DMS79 treated with DMSO at 0.1 percent for 48 hours (cell line): ENCODE measurements around the gene NIPAL3.
"Not testable (repeated sequence)": the region's sequence is repeated elsewhere in the genome, so short reads cannot be mapped to it uniquely, and the experiment has no call there.

ENCODE experiments used
- DNase-seq: peaks from one replicate; lab custom pipeline; 2025; lab: John Stamatoyannopoulos, UW

NIPAL3 gene

GRCh38 chr1:24490101-24490781 is 74.6 kb downstream of the NIPAL3 start:
- DNase-seq = no peak

- peak; percentile 22 for DNase-seq
Measured at GRCh38 chr1:24491577-24492360, 76.2 kb downstream of the NIPAL3 start.

- DNase-seq = not testable (repeated sequence)
Measured at GRCh38 chr1:24492935-24493334, 77.3 kb downstream of the NIPAL3 start.

GRCh38 chr1:24493785-24494184 is 78.2 kb downstream of the NIPAL3 start:
- DNase-seq = no peak

GRCh38 chr1:24498589-24498988 is 83.0 kb downstream of the NIPAL3 start:
- DNase-seq = no peak

GRCh38 chr1:24500448-24501048 is 84.9 kb downstream of the NIPAL3 start:
- DNase-seq = no peak

- DNase-seq = peak; percentile 69
Measured at GRCh38 chr1:24501371-24502064, 85.9 kb downstream of the NIPAL3 start.

GRCh38 chr1:24502065-24502708 is 86.6 kb downstream of the NIPAL3 start:
- DNase-seq = peak; percentile 69

GRCh38 chr1:24502709-24503058 is 87.1 kb downstream of the NIPAL3 start, which contains the start of gene RCAN3:
Gene RCAN3 (plus strand): TSS chr1:24502836. CDS start chr1:24514373, 11,537 bp downstream.
- peak; percentile 86 for DNase-seq

- DNase-seq = peak; percentile 16
Measured at GRCh38 chr1:24503059-24503751, 87.6 kb downstream of the NIPAL3 start.

- no peak for DNase-seq
Measured at GRCh38 chr1:24503870-24504523, 88.4 kb downstream of the NIPAL3 start.

- DNase-seq = no peak
Measured at GRCh38 chr1:24504560-24504959, 89.0 kb downstream of the NIPAL3 start.

- no peak for DNase-seq
Measured at GRCh38 chr1:24505816-24506215, 90.2 kb downstream of the NIPAL3 start.

- DNase-seq = no peak
Measured at GRCh38 chr1:24506691-24507381, 91.2 kb downstream of the NIPAL3 start.

- DNase-seq = no peak
Measured at GRCh38 chr1:24507405-24507804, 91.8 kb downstream of the NIPAL3 start.

- no peak for DNase-seq
Measured at GRCh38 chr1:24508911-24509310, 93.3 kb downstream of the NIPAL3 start.

GRCh38 chr1:24513706-24514105 is 98.1 kb downstream of the NIPAL3 start:
- DNase-seq = no peak

GRCh38 chr1:24514946-24515345 is 99.3 kb downstream of the NIPAL3 start:
- DNase-seq = no peak

- not testable (repeated sequence) for DNase-seq
Measured at GRCh38 chr1:24515671-24516209, 100.1 kb downstream of the NIPAL3 start.

- no peak for DNase-seq
Measured at GRCh38 chr1:24516506-24516905, 100.9 kb downstream of the NIPAL3 start.
